Ramos (cell line): ENCODE results near the gene SH2B3.

Experiments
- in situ Hi-C: fragments of 300-500 bp; cut with MboI; formaldehyde crosslinking; loops from one replicate; pipeline ENCODE4 v1.14.3; 2022; ENCODE audit warnings: low sequenced_read_pairs; ENCODE audit not compliant: unreplicated experiment

The SH2B3 gene

GRCh38 chr12:111384596-111384995 lies 21.1 kb upstream of the SH2B3 start:
- in situ Hi-C loops: no loop called here

GRCh38 chr12:111386885-111387284 lies 18.8 kb upstream of the SH2B3 start:
- in situ Hi-C loops: no loop called here

GRCh38 chr12:111387747-111388323 lies 17.9 kb upstream of the SH2B3 start:
- in situ Hi-C loops: no loop called here

GRCh38 chr12:111389635-111390034 lies 16.1 kb upstream of the SH2B3 start:
- in situ Hi-C loops: no loop called here

DNA sequence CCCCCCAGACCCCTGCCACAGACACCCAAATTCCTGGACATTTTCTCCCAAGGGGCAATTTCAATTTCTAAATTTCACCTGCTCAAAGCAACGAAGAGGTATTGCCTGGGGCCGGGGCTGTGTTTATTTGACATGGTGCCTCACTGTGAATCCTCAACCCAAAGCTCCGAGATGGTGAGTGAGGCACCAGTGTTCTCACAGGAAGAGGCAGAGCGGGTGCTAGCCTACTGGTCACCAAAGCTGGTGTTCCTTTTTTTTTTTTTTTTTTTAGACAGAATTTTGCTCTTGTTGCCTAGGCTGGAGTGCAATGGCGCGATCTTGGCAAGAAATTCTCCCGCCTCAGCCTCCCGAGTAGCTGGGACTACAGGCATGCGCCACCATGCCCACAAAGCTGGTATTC lies 14.8 kb upstream of the SH2B3 start:
- in situ Hi-C loops: no loop called here

GRCh38 chr12:111393700-111394300 lies 11.9 kb upstream of the SH2B3 start:
- in situ Hi-C loops: no loop called here

DNA sequence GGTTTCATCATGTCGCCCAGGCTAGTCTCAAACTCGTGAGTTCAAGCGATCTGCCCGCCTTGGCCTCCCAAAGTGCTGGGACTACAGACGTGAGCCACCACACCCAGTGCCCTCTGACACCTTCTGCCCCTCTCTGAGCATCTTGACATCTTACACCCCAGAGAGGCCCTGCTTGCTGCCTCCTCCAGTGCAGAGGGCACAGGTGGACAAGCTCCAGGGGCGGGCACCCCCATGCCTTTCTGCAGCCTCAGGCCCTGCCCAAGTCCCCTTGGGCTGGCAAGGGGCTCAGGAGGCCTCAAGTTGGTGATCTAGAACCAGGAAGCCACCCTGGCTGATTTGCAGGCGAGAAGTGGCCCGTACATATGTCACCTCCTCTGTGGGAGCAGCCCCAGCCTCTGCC lies 11.2 kb upstream of the SH2B3 start:
- in situ Hi-C loops: no loop called here

DNA sequence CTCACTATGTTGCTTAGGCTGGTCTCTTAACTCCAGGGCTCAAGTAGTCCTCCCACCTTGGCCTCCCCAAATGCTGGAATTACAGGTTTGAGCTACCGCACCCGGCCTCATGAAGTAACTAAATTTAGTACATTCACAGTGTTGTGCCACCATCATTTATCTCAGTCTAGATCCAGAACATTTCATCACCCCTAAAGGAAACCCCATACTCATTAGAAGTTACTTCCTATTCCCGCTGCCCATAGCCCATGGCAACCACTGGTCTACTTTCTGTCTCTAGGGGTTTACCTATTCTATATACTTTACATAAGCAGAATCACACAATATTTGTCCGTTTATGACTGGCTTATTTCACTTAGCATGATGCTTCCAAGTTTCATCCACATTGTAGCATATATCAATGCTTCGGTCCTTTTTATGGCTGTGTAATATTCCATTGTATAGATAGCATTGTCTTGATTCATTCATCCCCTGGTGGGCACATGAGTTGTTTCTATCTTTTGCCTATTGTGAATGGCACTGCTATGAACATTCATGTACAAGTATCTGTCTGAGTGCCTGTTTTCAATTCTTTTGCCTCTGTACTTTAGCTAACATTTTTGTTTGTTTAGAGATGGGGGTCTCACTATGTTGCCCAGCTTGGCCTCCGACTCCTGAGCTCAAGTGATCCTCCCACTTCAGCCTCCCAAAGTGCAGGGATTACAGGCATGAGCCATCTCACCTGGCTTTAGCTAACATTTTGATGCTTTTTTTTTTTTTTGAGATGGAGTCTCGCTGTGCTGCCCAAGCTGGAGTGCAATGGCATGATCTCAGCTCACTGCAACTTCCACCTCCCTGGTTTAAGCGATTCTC lies 10.2 kb upstream of the SH2B3 start:
- in situ Hi-C loops: loop anchor here (5.0 kb wide), 1 partner anchor 137 kb away; no protein-coding TSS in a partner anchor

DNA sequence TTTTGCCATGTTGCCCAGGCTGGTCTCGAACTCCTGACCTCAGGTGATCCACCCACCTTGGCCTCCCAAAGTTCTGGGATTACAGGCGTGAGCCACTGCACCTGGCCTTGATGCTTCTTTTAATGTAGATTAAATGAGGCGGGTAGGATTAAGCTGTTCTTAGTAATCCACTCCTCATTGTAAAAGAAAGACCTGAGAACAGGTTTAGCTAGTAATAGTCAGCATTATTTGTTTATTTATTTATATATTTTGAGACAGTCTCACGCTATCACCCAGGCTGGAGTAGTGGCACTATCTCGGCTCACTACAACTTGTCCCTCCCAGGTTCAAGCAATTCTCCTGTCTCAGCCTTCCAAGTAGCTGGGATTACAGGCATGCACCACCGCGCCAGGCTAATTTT lies 9.5 kb upstream of the SH2B3 start:
- in situ Hi-C loops: loop anchor here (5.0 kb wide), 1 partner anchor 136 kb away; no protein-coding TSS in a partner anchor

- in situ Hi-C loops: loop anchor here (5.0 kb wide), 1 partner anchor 135 kb away; no protein-coding TSS in a partner anchor
These were observed 8.8 kb upstream of the SH2B3 start for GRCh38 chr12:111396726-111397445.

- in situ Hi-C loops: loop anchor here (5.0 kb wide), 1 partner anchor 134 kb away; no protein-coding TSS in a partner anchor
These were observed 7.2 kb upstream of the SH2B3 start for GRCh38 chr12:111398530-111398929.

DNA sequence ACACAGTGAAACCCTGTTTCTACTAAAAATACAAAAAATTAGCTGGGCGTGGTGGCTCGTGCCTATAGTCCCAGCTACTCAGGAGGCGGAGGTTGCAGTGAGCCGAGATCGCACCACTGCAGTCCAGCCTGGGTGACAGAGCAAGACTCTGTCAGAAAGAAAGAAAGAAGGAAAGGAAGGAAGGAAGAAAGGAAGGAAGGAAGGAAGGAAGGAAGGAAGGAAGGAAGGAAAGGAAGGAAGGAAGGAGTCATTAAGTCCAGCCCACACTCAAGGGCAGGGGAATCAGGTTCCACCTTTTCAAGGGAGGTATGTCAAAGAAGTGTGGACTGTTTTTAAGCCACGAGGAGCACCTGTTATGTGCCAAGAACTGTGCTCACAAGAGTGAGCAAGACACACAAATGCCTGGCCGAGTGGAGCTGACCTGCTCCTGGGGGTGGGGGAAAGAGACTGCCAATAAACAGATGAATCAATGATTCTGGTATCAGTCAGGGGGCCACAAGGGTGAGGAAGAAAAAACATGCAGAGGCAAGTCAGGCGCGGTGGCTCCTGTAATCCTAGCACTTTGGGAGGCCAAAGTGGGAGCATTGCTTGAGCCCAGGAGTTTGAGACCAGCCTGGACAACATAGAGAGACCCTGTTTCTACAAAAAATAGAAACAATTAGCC lies 5.8 kb upstream of the SH2B3 start:
- in situ Hi-C loops: loop anchor here (5.0 kb wide), 2 partner anchors 47 to 132 kb away; no protein-coding TSS in a partner anchor

DNA sequence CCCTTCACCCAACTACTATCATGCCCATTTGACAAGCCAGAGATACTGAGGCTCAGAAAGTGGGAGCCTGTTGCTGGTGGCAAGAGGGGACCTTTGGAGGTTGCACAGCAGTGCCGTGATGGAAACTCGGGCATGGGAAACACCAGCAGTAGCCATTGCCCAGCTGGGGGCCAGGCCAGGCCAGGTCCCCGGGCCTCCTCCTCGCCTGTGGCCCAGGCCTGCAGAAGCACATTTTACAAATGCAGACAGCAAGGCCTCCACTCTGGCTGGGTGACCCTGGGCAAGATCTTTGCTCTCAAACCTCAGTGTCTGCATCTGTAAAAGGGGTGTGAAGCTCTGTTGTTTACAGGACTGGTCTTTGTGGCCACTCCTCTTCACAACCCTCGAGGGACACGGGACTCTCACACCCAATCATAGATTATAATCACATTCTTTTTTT lies 4.5 kb upstream of the SH2B3 start:
- in situ Hi-C loops: loop anchor here (5.0 kb wide), 1 partner anchor 46 kb away; no protein-coding TSS in a partner anchor

DNA sequence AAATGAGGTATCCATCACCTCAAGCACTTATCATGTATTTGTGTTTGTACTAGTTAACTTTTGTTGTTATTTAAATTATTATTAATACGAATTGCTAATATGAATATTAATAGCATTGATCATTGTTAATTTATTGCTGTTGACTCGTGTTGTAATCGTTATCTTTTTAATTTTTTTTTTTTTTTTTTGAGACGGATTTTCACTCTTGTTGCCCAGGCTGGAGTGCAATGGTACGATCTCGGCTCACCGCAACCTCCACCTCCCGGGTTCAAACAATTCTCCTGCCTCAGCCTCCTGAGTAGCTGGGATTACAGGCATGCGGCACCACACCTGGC lies 3.3 kb upstream of the SH2B3 start:
- in situ Hi-C loops: loop anchor here (5.0 kb wide), 1 partner anchor 45 kb away; no protein-coding TSS in a partner anchor

DNA sequence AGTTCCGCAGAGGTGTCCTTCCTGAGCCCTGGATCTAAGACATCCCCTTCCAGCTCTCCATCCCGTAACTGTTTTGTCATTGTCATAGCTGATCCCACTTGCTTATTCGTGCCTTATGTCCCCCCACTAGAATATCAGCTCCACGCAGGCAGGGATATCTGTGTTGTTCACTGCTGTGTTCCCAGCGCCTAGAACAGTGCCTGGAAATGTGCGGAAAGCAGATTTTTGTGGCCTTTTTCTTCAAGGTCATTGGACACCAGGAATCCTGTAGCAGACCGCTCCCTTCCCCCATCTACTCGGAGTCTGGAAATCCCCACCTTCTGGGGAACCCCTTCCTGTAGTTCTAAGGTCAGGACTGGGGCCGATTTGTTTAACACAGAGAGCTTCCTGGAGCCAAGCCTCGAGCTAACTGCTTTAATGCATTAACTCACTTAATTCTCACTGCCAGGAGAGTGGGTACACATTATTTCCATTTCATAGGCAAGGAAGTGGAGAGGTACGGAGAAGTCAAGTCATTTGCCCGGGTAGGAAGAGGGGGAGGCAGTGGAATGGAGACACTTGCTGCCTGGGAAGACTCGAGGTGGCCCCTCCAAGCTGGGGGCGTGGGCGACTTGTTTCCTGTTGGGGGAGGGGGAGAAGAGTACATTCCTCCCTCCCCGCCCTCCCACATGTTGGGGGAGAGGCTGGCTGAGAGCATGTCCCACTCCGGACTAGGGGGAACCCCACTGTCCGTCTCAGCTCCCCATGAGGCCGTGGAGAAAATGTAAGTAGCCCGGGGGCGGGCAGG lies 1.2 kb upstream of the SH2B3 start:
- in situ Hi-C loops: loop anchor here (5.0 kb wide), 1 partner anchor 43 kb away; no protein-coding TSS in a partner anchor

DNA sequence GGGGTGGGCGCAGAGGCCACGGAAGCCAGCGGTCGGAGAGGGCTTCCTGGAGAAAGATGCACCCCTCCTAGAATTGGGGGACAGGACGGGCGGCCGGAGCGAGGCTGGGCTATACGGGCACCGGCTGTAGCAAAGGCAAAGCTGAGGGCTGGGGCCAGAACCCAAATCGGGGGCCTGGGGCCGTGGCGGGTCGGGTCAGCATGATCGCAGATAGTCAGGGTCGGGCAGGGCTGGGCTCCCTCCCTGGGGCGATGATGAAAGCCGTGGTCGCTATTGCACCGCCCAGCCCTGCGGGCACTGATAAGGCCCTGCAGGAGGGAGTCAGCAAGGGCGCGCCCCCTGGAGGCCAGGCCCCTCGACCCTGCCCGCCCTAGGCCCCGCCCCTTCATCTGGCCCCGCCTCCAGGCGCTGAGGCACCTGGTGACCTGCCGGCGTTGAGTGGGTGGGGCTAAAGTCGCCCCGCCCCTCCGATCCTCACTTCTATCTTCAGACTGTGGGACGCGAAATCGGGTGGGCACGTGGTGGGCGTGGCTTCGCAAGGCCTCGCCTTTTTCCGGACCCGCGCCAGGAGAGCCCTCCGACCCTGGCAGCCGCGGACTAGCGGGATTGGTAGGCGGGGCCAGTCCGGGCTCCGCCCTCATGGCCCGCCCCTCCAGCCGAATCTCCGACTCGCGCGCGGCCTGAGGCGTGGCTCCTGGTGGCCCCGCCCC lies 419 bp upstream of the SH2B3 start:
- in situ Hi-C loops: no loop called here

GRCh38 chr12:111406474-111407376 lies 1.0 kb downstream of the SH2B3 start:
- in situ Hi-C loops: no loop called here
